K562 (cell line): Measurements from ENCODE around the gene FLAD1. TPM values are rescaled to one million over a fixed set of nuclear protein-coding genes. Genes with fewer than 3 reads are reported as not detected.

Experiments
- ATF7 ChIP-seq: fragments of 450-650 bp; IDR thresholded peaks from 2 replicates; pipeline ENCODE4 v1.7.1; 2014; ENCODE audit warnings: mild to moderate bottlenecking, moderate library complexity
- CHD4 ChIP-seq: fragments of 200-600 bp; sonication (generic); IDR thresholded peaks from 3 replicates; pipeline ENCODE4 v1.6.1; 2012; ENCODE audit warnings: low read depth, mild to moderate bottlenecking, mixed read lengths, low read length, inconsistent platforms; ENCODE audit not compliant: insufficient read depth, insufficient replicate concordance, poor library complexity, severe bottlenecking
- ESRRA ChIP-seq: fragments of 450-650 bp; IDR thresholded peaks from 2 replicates; pipeline ENCODE4 v1.6.1; 2014; ENCODE audit warnings: low read depth, mild to moderate bottlenecking, moderate library complexity, borderline replicate concordance
- HDAC6 ChIP-seq: IDR thresholded peaks from 2 replicates; pipeline ENCODE4 v1.6.1; 2012; ENCODE audit warnings: low read depth, mild to moderate bottlenecking, control low read depth, inconsistent platforms, low read length, moderate library complexity
- MNT ChIP-seq, 2 experiments: fragments of 450-650 bp; conservative IDR thresholded peaks; 2 replicates each; pipeline ENCODE4 v1.6.1; 2017; ENCODE audit warnings: mild to moderate bottlenecking in 2 of 2, moderate library complexity in 2 of 2
- NKRF ChIP-seq: fragments of 450-650 bp; IDR thresholded peaks from 2 replicates; pipeline ENCODE4 v1.6.1; 2016; ENCODE audit warnings: borderline replicate concordance
- POLR3G ChIP-seq: IDR thresholded peaks from 2 replicates; pipeline ENCODE4 v1.6.1; 2011; ENCODE audit not compliant: insufficient read length, insufficient replicate concordance; ENCODE audit errors: extremely low read depth
- PRPF4 ChIP-seq: fragments of 200-400 bp; formaldehyde crosslinking; IDR thresholded peaks from one replicate; pipeline ENCODE4 v1.6.1; 2017; ENCODE audit warnings: low read length, low read depth, mild to moderate bottlenecking; ENCODE audit not compliant: insufficient read depth, poor library complexity, severe bottlenecking
- RBM39 ChIP-seq: fragments of 200-400 bp; formaldehyde crosslinking; optimal IDR thresholded peaks from 2 replicates; pipeline ENCODE3; 2018; ENCODE audit warnings: low read depth, low read length
- SMARCE1 ChIP-seq: fragments of 450-650 bp; IDR thresholded peaks from 2 replicates; pipeline ENCODE4 v1.7.1; 2016; ENCODE audit warnings: mild to moderate bottlenecking
- TCF3 ChIP-seq: sonication (generic); formaldehyde crosslinking; IDR thresholded peaks from 2 replicates; pipeline ENCODE4 v1.4.0; 2020; ENCODE audit warnings: mild to moderate bottlenecking, missing genetic modification reagents
- WHSC1 ChIP-seq: IDR thresholded peaks from one replicate; pipeline ENCODE4 v1.6.1; 2012; ENCODE audit warnings: low read length, control low read depth, inconsistent platforms
- XRCC3 ChIP-seq: fragments of 450-650 bp; IDR thresholded peaks from 2 replicates; pipeline ENCODE4 v1.6.1; 2017; ENCODE audit warnings: mild to moderate bottlenecking, moderate library complexity
- ZNF12 ChIP-seq: sonication (generic); formaldehyde crosslinking; IDR thresholded peaks from 2 replicates; pipeline ENCODE4 v1.4.0; 2020; ENCODE audit warnings: mild to moderate bottlenecking, missing genetic modification reagents
- ZNF23 ChIP-seq: fragments of 250-450 bp; sonication (Bioruptor Pico); IDR thresholded peaks from 2 replicates; pipeline ENCODE4 v1.4.0; 2020; ENCODE audit warnings: mild to moderate bottlenecking
- ZNF280A ChIP-seq: fragments of 450-650 bp; IDR thresholded peaks from 2 replicates; pipeline ENCODE4 v1.6.1; 2018; ENCODE audit warnings: mild to moderate bottlenecking, low read depth; ENCODE audit not compliant: partially characterized antibody
- ZNF347 ChIP-seq: fragments of 450-650 bp; formaldehyde crosslinking; IDR thresholded peaks from 2 replicates; pipeline ENCODE4 v1.4.0; 2020; ENCODE audit warnings: low read depth, mild to moderate bottlenecking, moderate library complexity
- ZNF583 ChIP-seq: fragments of 250-450 bp; sonication (Bioruptor Pico); IDR thresholded peaks from 2 replicates; pipeline ENCODE4 v1.4.0; 2020
- ZNF707 ChIP-seq: fragments of 250-450 bp; sonication (Bioruptor Pico); conservative IDR thresholded peaks from 2 replicates; pipeline ENCODE4 v1.8.0; 2022; ENCODE audit warnings: inconsistent platforms, mild to moderate bottlenecking, moderate library complexity
- ZNF780A ChIP-seq: fragments of 250-450 bp; sonication (Bioruptor Pico); IDR thresholded peaks from 2 replicates; pipeline ENCODE4 v1.5.0; 2021; ENCODE audit warnings: mild to moderate bottlenecking
- polyA plus RNA-seq, 8 experiments: library from polyadenylated mRNA; depleted of rRNA in 4 of 8; stranded (reverse) in 5 of 8; unstranded in 3 of 8; fragments of >200 nt; fragmentation: Nextera tagmentation in 2 of 8; fragmentation: Illumina TruSeq in 1 of 8; extraction: Ambion mirVana in 2 of 8; extraction: Trizol in 1 of 8; gene quantifications; 2 replicates each; pipeline versions ENCODE4 v1.2.1 to v1.2.3, GENCODE V29; 2011 to 2014; ENCODE audit warnings: inconsistent platforms in 1 of 8, missing spikeins in 1 of 8
- total RNA-seq, 7 experiments: library from RNA; depleted of rRNA in 6 of 7; stranded (reverse); fragments of >200 nt in 6 of 7; fragmentation: Illumina TruSeq in 2 of 7; extraction: Trizol in 2 of 7; gene quantifications; 2 replicates each; pipeline versions ENCODE4 v1.2.1 to v1.2.3, GENCODE V29; 2011 to 2021; ENCODE audit warnings: low replicate concordance in 1 of 7
- TF ChIP-seq, protein P1 (sequence below): fragments of 250-450 bp; sonication (Bioruptor Pico); IDR thresholded peaks from 2 replicates; pipeline ENCODE4 v1.5.0; 2021; ENCODE audit warnings: mild to moderate bottlenecking, borderline replicate concordance

The FLAD1 gene
- total and polyA plus RNA-seq, 9 of the 15 experiments (the other 6 are each of a cell fraction or from before 2014, with no cell fraction given): 24.9 to 85.8 (median 67.0) TPM

- TF ChIP-seq ZNF780A (CRISPR knock-in tag) (no peak), ZNF583 (no peak), ZNF12 (CRISPR knock-in tag) (0 out of 2 replicates have a peak, but pooled peaks have one; percentile 1), ZNF280A (no peak), ZNF707 (CRISPR knock-in tag) (no peak), POLR3G (no peak), MNT (conservative IDR thresholded peaks at IDR 0.05) (peak; percentile 98 to 99), CHD4 (no peak), ESRRA (0 out of 2 replicates have a peak, but pooled peaks have one; percentile 32), XRCC3 (no peak), HDAC6 (no peak), SMARCE1 (no peak), ATF7 (peak; percentile 80; the same call in 1 of the 2 replicates), RBM39 (no peak), PRPF4 (no peak), ZNF347 (CRISPR knock-in tag) (no peak), ZNF23 (CRISPR knock-in tag) (no peak), TCF3 (no peak), NKRF (peak; percentile 99), WHSC1 (no peak)
- TF ChIP-seq, protein P1, sequence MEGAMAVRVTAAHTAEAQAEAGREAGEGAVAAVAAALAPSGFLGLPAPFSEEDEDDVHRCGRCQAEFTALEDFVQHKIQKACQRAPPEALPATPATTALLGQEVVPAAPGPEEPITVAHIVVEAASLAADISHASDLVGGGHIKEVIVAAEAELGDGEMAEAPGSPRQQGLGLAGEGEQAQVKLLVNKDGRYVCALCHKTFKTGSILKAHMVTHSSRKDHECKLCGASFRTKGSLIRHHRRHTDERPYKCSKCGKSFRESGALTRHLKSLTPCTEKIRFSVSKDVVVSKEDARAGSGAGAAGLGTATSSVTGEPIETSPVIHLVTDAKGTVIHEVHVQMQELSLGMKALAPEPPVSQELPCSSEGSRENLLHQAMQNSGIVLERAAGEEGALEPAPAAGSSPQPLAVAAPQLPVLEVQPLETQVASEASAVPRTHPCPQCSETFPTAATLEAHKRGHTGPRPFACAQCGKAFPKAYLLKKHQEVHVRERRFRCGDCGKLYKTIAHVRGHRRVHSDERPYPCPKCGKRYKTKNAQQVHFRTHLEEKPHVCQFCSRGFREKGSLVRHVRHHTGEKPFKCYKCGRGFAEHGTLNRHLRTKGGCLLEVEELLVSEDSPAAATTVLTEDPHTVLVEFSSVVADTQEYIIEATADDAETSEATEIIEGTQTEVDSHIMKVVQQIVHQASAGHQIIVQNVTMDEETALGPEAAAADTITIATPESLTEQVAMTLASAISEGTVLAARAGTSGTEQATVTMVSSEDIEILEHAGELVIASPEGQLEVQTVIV (CRISPR knock-in tag): no peak
Observed at GRCh38 chr1:154974102-154974807, 8.9 kb upstream of the FLAD1 start, which contains the start of gene CKS1B (continued).
